Right lobe of liver (tissue), 6 donors: ENCODE data around the gene MTX2. TPM values are rescaled to one million over a fixed set of nuclear protein-coding genes. Genes with fewer than 3 reads are reported as not detected.

Experiments used
- ATAC-seq, 4 donors: fragments of 200-7000 bp; cut with Tn5 transposase; one replicate each; pipeline ENCODE4 v1.9.1; 2020; ENCODE audit warnings: mild to moderate bottlenecking in 4 of 4, moderate library complexity in 4 of 4
- DNase-seq, 3 donors: peaks; one replicate each; pipeline ENCODE4 v3.0.0-alpha.2; 2020
- H3K27ac ChIP-seq, 3 donors: fragments of 200-600 bp; one replicate each; pipeline ENCODE4 v1.8.0; 2022
- H3K27me3 ChIP-seq, 2 donors: fragments of 200-600 bp; one replicate each; pipeline ENCODE4 v1.8.0; 2022
- H3K36me3 ChIP-seq, 4 donors: fragments of 200-600 bp; sonication (generic) in 1 of 4; one replicate each; pipeline versions ENCODE4 v1.5.1 to v1.8.0; 2017 to 2022; ENCODE audit warnings: control low read depth in 1 of 4
- H3K4me1 ChIP-seq, 4 donors: fragments of 200-600 bp; sonication (generic) in 1 of 4; one replicate each; pipeline versions ENCODE4 v1.5.1 to v1.8.0; 2017 to 2022; ENCODE audit warnings: control low read depth in 1 of 4
- H3K4me3 ChIP-seq, 3 donors: fragments of 200-600 bp; one replicate each; pipeline ENCODE4 v1.8.0; 2022
- H3K9me3 ChIP-seq, 4 donors: fragments of 200-600 bp; sonication (generic) in 1 of 4; one replicate each; pipeline versions ENCODE4 v1.5.1 to v1.8.0; 2017 to 2022; ENCODE audit warnings: control low read depth in 1 of 4
- CTCF ChIP-seq, 4 donors: fragments of 200-600 bp in 3 of 4; fragments of 450-650 bp in 1 of 4; IDR thresholded peaks; one replicate each; pipeline versions ENCODE4 v1.5.1 to v1.8.0; 2016 to 2022; ENCODE audit warnings: antibody characterized with exemption in 4 of 4, mild to moderate bottlenecking in 2 of 4
- POLR2A ChIP-seq: fragments of 450-650 bp; IDR thresholded peaks from one replicate; pipeline ENCODE4 v1.6.1; 2017; ENCODE audit warnings: antibody characterized with exemption, mild to moderate bottlenecking
- WGBS: methylation state at CpG from one replicate; pipeline ENCODE4 v1.1.6; 2018; ENCODE audit warnings: low coverage, low lambda C conversion rate; ENCODE audit not compliant: insufficient coverage; ENCODE audit errors: missing lambda C conversion rate; 5-methylcytosine and 5-hydroxymethylcytosine counted together
- intact Hi-C, 2 donors: fragments of 100-400 bp; cut with DNase I; formaldehyde crosslinking; loops; one replicate each; pipeline versions ENCODE4 v1.11.2 to v1.14.1; 2022
- total RNA-seq, 6 experiments: library from RNA; depleted of rRNA in 2 of 6; stranded (reverse); fragments of >200 nt in 2 of 6; fragmentation: NEBNext Ultra II Directional in 3 of 6; extraction: Animal tissue kit (Norgen Biotek cat#: 25700) in 3 of 6; gene quantifications; one replicate each; pipeline versions ENCODE4 v1.1.0 to v1.2.4, GENCODE V29; 2016 to 2023
- donor health status: DM: no; HTN: yes; CAD: no.
- donor health status: DM: no; HTN: no; CAD: no.
- donor health status: DM: no; HTN: no; CAD: no.
- donor health status: DM: no; HTN: yes; CAD: no.
- donor health status: DM: no; HTN: yes; CAD: no.

MTX2 gene
- total RNA-seq, 6 experiments from 2014 or later: 7.7 to 29.3 (median 11.1) TPM

- no peak for DNase-seq
- no peak overlapping the region for H3K27ac ChIP-seq
- no peaks in the 10 kb centered on the region for H3K36me3 ChIP-seq
- 47% methylated on average over 4 of the region's 4 CpGs for WGBS
- no peak for ATAC-seq
- H3K27me3 ChIP-seq: no peaks in the 10 kb centered on the region
- intact Hi-C loops: no loop called here
- H3K4me3 ChIP-seq: no peak overlapping the region
- H3K4me1 ChIP-seq: no peaks in the 10 kb centered on the region
- H3K9me3 ChIP-seq: no peaks in the 10 kb centered on the region
- TF ChIP-seq POLR2A (no peak), CTCF (IDR thresholded peaks at IDR 0.05) (no peak)
These were observed 31.8 kb upstream of the MTX2 start for GRCh38 chr2:176237456-176237855.

GRCh38 chr2:176239031-176239430 is 30.2 kb upstream of the MTX2 start:
- Histone ChIP-seq H3K4me3 (no peak overlapping the region), H3K27me3 (no peaks in the 10 kb centered on the region), H3K36me3 (no peaks in the 10 kb centered on the region), H3K9me3 (no peaks in the 10 kb centered on the region), H3K27ac (no peak overlapping the region), H3K4me1 (no peaks in the 10 kb centered on the region)
- TF ChIP-seq POLR2A: no peak
- no peak for TF ChIP-seq CTCF (IDR thresholded peaks at IDR 0.05)
- intact Hi-C loops: no loop called here
- WGBS: 85% methylated on average over 4 of the region's 4 CpGs
- DNase-seq: no peak
- no peak for ATAC-seq

- intact Hi-C loops: no loop called here
- no peaks in the 10 kb centered on the region for H3K9me3 ChIP-seq
- DNase-seq (no peak), ATAC-seq (no peak)
- no peak overlapping the region for H3K27ac ChIP-seq
- WGBS: 47% methylated on average over 1 of the region's 1 CpG
- H3K4me1 ChIP-seq: no peaks in the 10 kb centered on the region
- H3K36me3 ChIP-seq: no peaks in the 10 kb centered on the region
- no peak overlapping the region for H3K4me3 ChIP-seq
- H3K27me3 ChIP-seq: no peaks in the 10 kb centered on the region
- TF ChIP-seq POLR2A: no peak
These were observed 28.9 kb upstream of the MTX2 start for GRCh38 chr2:176240301-176240700.

GRCh38 chr2:176242276-176242675 is 27.0 kb upstream of the MTX2 start:
- Histone ChIP-seq H3K4me3 (no peak overlapping the region), H3K36me3 (no peaks in the 10 kb centered on the region), H3K4me1 (no peaks in the 10 kb centered on the region), H3K9me3 (no peaks in the 10 kb centered on the region), H3K27ac (no peak overlapping the region), H3K27me3 (no peaks in the 10 kb centered on the region)
- no peak for ATAC-seq
- intact Hi-C loops: no loop called here
- no peak for TF ChIP-seq POLR2A
- no peak for TF ChIP-seq CTCF (IDR thresholded peaks at IDR 0.05)
- no CpG with 5 or more reads among the region's 2 CpGs for WGBS
- DNase-seq: no peak

- ATAC-seq (no peak), DNase-seq (no peak)
- H3K4me3 ChIP-seq: no peak overlapping the region
- WGBS: 56% methylated on average over 3 of the region's 4 CpGs
- no peaks in the 10 kb centered on the region for H3K27me3 ChIP-seq
- intact Hi-C loops: no loop called here
- no peaks in the 10 kb centered on the region for H3K9me3 ChIP-seq
- no peaks in the 10 kb centered on the region for H3K4me1 ChIP-seq
- H3K27ac ChIP-seq: no peak overlapping the region
- TF ChIP-seq POLR2A (no peak), CTCF (IDR thresholded peaks at IDR 0.05) (no peak)
- H3K36me3 ChIP-seq: no peaks in the 10 kb centered on the region
These were observed 22.9 kb upstream of the MTX2 start for GRCh38 chr2:176246331-176246730.
